OCI-LY7 (cell line): ENCODE results near the gene ELSPBP1. TPM values are rescaled to one million over a fixed set of nuclear protein-coding genes. Genes with fewer than 3 reads are reported as not detected.
"Not testable (repeated sequence)": the region's sequence is repeated elsewhere in the genome, so short reads cannot be mapped to it uniquely, and the experiment has no call there.

Source experiments
- BruUV-seq: library from RNA; stranded (reverse); fragments of 400-500 nt; replicated peaks from 2 replicates; lab custom pipeline; 2021; lab: Mats Ljungman, UMichigan
- CTCF ChIA-PET: fragments of 300-600 bp; sonication (Branson Sonifier 250); formaldehyde crosslinking; loops from one replicate; lab custom pipeline; 2022; ENCODE audit warnings: antibody characterized with exemption; ENCODE audit not compliant: unreplicated experiment; lab: Charles Lee
- POLR2A ChIA-PET: fragments of 300-600 bp; sonication (Branson Sonifier 250); formaldehyde crosslinking; loops from one replicate; lab custom pipeline; 2022; ENCODE audit warnings: antibody characterized with exemption; lab: Charles Lee
- DNase-seq: peaks from one replicate; pipeline ENCODE4 v3.0.0-alpha.2; 2015; ENCODE audit warnings: low spot score
- H2AFZ ChIP-seq: fragments of 200-600 bp; sonication (generic), shearing (Covaris generic); 2 replicates; pipeline ENCODE4 v1.6.1; 2014; ENCODE audit warnings: mild to moderate bottlenecking, antibody characterized with exemption, low read length, moderate library complexity
- H3K27ac ChIP-seq: fragments of 200-600 bp; sonication (generic); 2 replicates; pipeline ENCODE4 v1.5.1; 2014; ENCODE audit warnings: mixed run types, low read depth, mild to moderate bottlenecking, moderate library complexity, low read length, inconsistent platforms; ENCODE audit not compliant: poor library complexity, severe bottlenecking
- H3K36me3 ChIP-seq: fragments of 200-600 bp; sonication (generic); 2 replicates; pipeline ENCODE4 v1.6.1; 2014; ENCODE audit warnings: mild to moderate bottlenecking, antibody characterized with exemption, low read length, moderate library complexity, mixed read lengths; ENCODE audit not compliant: insufficient read depth
- H3K4me1 ChIP-seq: fragments of 200-600 bp; sonication (generic); 2 replicates; pipeline ENCODE4 v1.5.1; 2014; ENCODE audit warnings: mild to moderate bottlenecking, low read length; ENCODE audit not compliant: insufficient read depth, poor library complexity, severe bottlenecking
- H3K4me2 ChIP-seq: fragments of 200-600 bp; sonication (generic); 2 replicates; pipeline ENCODE4 v1.6.1; 2014; ENCODE audit warnings: mild to moderate bottlenecking, low read length
- H3K4me3 ChIP-seq: fragments of 200-600 bp; sonication (generic); 2 replicates; pipeline ENCODE4 v1.5.1; 2014; ENCODE audit warnings: mild to moderate bottlenecking, low read depth, low read length; ENCODE audit not compliant: poor library complexity, severe bottlenecking
- H3K79me2 ChIP-seq: fragments of 200-600 bp; sonication (generic); 2 replicates; pipeline ENCODE4 v1.6.1; 2016; ENCODE audit warnings: low read depth, mild to moderate bottlenecking, low read length, moderate library complexity, mixed read lengths; ENCODE audit not compliant: insufficient read depth
- H3K9me2 ChIP-seq: fragments of 200-600 bp; sonication (generic); 2 replicates; pipeline ENCODE4 v1.6.1; 2016; ENCODE audit warnings: mild to moderate bottlenecking, low read length, mixed read lengths; ENCODE audit not compliant: insufficient read depth
- H3K9me3 ChIP-seq: fragments of 200-600 bp; sonication (generic); 2 replicates; pipeline ENCODE4 v1.6.1; 2014; ENCODE audit warnings: mild to moderate bottlenecking, mixed run types, low read length, mixed read lengths
- H4K20me1 ChIP-seq: fragments of 200-600 bp; sonication (generic); 2 replicates; pipeline ENCODE4 v1.6.1; 2014; ENCODE audit warnings: mild to moderate bottlenecking, antibody characterized with exemption, low read length, moderate library complexity, mixed read lengths; ENCODE audit not compliant: insufficient read depth
- CTCF ChIP-seq: fragments of 200-600 bp; sonication (generic); conservative IDR thresholded peaks from 2 replicates; pipeline ENCODE4 v1.5.1; 2014; ENCODE audit warnings: mild to moderate bottlenecking, antibody characterized with exemption, low read length, moderate library complexity, mixed read lengths
- EZH2phosphoT487 ChIP-seq: fragments of 200-600 bp; sonication (generic); IDR thresholded peaks from 2 replicates; pipeline ENCODE4 v1.6.1; 2018; ENCODE audit warnings: low read depth, borderline replicate concordance, mild to moderate bottlenecking, mixed run types, antibody characterized with exemption, low read length, moderate library complexity, mixed read lengths
- intact Hi-C: fragments of 100-400 bp; cut with micrococcal nuclease; formaldehyde crosslinking; loops from one replicate; pipeline ENCODE4 v1.10.0; 2022; ENCODE audit not compliant: unreplicated experiment
- total RNA-seq, 2 experiments: library from RNA; depleted of rRNA in 1 of 2; stranded (reverse); fragments of >200 nt in 1 of 2; shearing (Covaris generic) in 1 of 2; gene quantifications; 2 replicates each; pipeline ENCODE4 v1.2.3, GENCODE V29; 2014 to 2022

The ELSPBP1 gene
- total RNA-seq, 2 experiments from 2014 or later = not detected

GRCh38 chr19:48069435-48069834 is 75.0 kb downstream of the ELSPBP1 start:
- H3K9me3 ChIP-seq = no peaks in the 10 kb centered on the region
- H3K4me2 ChIP-seq = no peak overlapping the region
- H3K9me2 ChIP-seq = no peaks in the 10 kb centered on the region
- no peak overlapping the region for H3K4me3 ChIP-seq
- no TSS peak for BruUV-seq
- no peaks in the 10 kb centered on the region for H3K79me2 ChIP-seq
- H2AFZ ChIP-seq = no peak overlapping the region
- ChIA-PET POLR2A (no interaction called here), CTCF (no interaction called here)
- H3K27ac ChIP-seq = no peak overlapping the region
- intact Hi-C loops = no loop called here
- H4K20me1 ChIP-seq = no peaks in the 10 kb centered on the region
- H3K4me1 ChIP-seq = no peaks in the 10 kb centered on the region
- H3K36me3 ChIP-seq = no peaks in the 10 kb centered on the region
- TF ChIP-seq EZH2phosphoT487 (no peak), CTCF (no peak)
- no peak for DNase-seq

DNA sequence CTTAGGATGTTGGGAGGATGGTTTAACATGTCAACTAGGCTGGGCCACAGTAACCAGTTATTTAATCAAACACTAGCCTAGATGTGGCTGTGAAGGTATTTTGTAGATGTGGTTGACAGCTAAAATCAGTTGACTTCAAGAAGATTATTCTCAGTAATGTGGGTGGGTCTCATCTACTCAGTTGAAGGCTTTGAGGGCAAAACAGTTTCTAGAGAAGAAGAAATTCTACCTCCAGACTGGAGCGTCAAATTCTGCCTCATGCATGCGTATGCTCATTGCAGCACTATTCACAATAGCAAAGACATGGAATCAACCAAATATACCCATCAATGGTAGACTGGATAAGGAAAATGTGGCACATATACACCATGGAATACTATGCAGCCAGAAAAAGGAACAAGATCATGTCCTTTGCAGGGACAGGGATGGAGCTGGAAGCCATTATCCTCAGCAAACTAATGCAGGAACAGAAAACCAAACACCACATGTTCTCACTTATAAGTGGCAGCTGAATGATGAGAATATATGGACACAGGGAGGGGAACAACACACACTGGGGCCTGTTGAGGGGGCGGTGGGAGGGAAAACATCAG is 75.8 kb downstream of the ELSPBP1 start:
- H3K4me2 ChIP-seq, POLR2A ChIA-PET, H3K36me3 ChIP-seq, H3K4me3 ChIP-seq, CTCF ChIA-PET, H3K27ac ChIP-seq, BruUV-seq, intact Hi-C loops, H4K20me1 ChIP-seq, H3K4me1 ChIP-seq, DNase-seq, H3K9me2 ChIP-seq, H3K79me2 ChIP-seq, H3K9me3 ChIP-seq, H2AFZ ChIP-seq: not testable (repeated sequence)

Other genes with a start within 250 kb of the ELSPBP1 start
- 282 and 296 TPM in 2 replicates for gene NOP53, start 249.1 kb upstream of the ELSPBP1 start, total RNA-seq (2014; rRNA removed; shearing (Covaris generic))
- gene NOP53, start 249.1 kb upstream of the ELSPBP1 start, total RNA-seq (2022) = 212 and 302 TPM in 2 replicates
- 83.1 and 95.5 TPM in 2 replicates for gene SELENOW, start 215.9 kb upstream of the ELSPBP1 start, total RNA-seq (2014; rRNA removed; shearing (Covaris generic))
- gene SELENOW, start 215.9 kb upstream of the ELSPBP1 start, total RNA-seq (2022) = 29.9 and 31.2 TPM in 2 replicates
- gene TPRX1, start 190.1 kb upstream of the ELSPBP1 start, total RNA-seq (2014; rRNA removed; shearing (Covaris generic)) = not detected in 2 replicates
- not detected in 2 replicates for gene TPRX1, start 190.1 kb upstream of the ELSPBP1 start, total RNA-seq (2022)
- not detected in 2 replicates for gene CRX, start 172.7 kb upstream of the ELSPBP1 start, total RNA-seq (2014; rRNA removed; shearing (Covaris generic))
- gene CRX, start 172.7 kb upstream of the ELSPBP1 start, total RNA-seq (2022) = 0.11 TPM in 1 of 2 replicates, not detected in the other
- gene TPRX2, start 135.4 kb upstream of the ELSPBP1 start, total RNA-seq (2014; rRNA removed; shearing (Covaris generic)) = not detected in 2 replicates
- gene TPRX2, start 135.4 kb upstream of the ELSPBP1 start, total RNA-seq (2022) = not detected in 2 replicates
- gene SULT2A1, start 108.3 kb upstream of the ELSPBP1 start, total RNA-seq (2014; rRNA removed; shearing (Covaris generic)) = not detected in 2 replicates
- gene SULT2A1, start 108.3 kb upstream of the ELSPBP1 start, total RNA-seq (2022) = not detected in 2 replicates
- gene BSPH1, start 2.5 kb upstream of the ELSPBP1 start, total RNA-seq (2014; rRNA removed; shearing (Covaris generic)) = not detected in 2 replicates
- gene BSPH1, start 2.5 kb upstream of the ELSPBP1 start, total RNA-seq (2022) = not detected in 2 replicates
- not detected in 2 replicates for gene CABP5, start 49.4 kb downstream of the ELSPBP1 start, total RNA-seq (2014; rRNA removed; shearing (Covaris generic))
- gene CABP5, start 49.4 kb downstream of the ELSPBP1 start, total RNA-seq (2022) = not detected in 2 replicates
- 0.98 and 2.0 TPM in 2 replicates for gene PLA2G4C, start 116.2 kb downstream of the ELSPBP1 start, total RNA-seq (2014; rRNA removed; shearing (Covaris generic))
- 1.1 and 1.4 TPM in 2 replicates for gene PLA2G4C, start 116.2 kb downstream of the ELSPBP1 start, total RNA-seq (2022)
- gene LIG1, start 175.7 kb downstream of the ELSPBP1 start, total RNA-seq (2014; rRNA removed; shearing (Covaris generic)) = 279 and 291 TPM in 2 replicates
- 172 and 219 TPM in 2 replicates for gene LIG1, start 175.7 kb downstream of the ELSPBP1 start, total RNA-seq (2022)
- 3.2 and 4.5 TPM in 2 replicates for gene ZSWIM9, start 176.0 kb downstream of the ELSPBP1 start, total RNA-seq (2014; rRNA removed; shearing (Covaris generic))
- gene ZSWIM9, start 176.0 kb downstream of the ELSPBP1 start, total RNA-seq (2022) = 10.5 and 12.0 TPM in 2 replicates